Measurements from ENCODE around the gene TFF3.

DNA sequence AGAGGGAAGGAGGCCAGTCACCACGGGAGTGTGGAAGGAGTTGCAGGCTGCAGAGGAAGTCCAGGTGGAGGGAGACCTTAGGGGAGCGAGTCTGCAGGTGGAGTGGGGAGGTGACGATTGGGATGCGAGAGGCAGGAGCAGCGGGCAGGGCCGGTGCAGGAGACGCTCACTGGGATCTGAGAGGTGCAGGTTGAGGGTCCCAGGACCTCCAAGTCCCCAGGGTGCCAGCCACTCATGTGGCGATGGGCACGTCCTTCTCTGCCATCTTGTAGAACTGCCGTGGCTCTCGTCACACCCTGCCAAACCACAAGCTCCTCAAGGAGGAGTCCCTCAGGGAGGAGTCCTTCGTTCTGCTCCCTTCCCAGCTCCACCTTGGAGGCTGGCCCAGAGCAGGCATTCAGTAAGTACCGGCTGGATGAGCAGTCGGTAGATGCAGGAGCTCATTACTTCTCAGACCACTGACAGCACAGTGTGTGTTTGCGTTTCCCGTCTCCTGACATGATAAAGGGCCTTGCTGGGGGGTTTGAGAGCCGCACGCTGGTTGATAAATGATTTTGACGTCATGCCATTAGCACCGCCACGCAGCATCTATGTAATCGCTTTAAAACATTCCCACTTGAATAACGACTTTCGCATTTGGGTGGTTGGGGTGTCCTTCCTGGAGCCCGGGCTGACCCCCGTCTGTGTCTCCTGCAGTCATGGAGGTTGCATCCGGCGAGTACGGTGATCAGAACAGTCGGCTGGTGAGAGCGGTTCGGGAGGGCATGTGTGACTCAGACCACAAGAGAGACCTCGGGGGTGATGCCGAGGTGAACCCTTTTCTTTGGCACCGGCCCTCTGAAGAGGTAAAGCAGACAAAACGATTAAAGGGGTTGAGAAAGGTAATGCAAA, 27.8 kb downstream of the TFF3 start:
- TF ChIP-seq, protein P1, sequence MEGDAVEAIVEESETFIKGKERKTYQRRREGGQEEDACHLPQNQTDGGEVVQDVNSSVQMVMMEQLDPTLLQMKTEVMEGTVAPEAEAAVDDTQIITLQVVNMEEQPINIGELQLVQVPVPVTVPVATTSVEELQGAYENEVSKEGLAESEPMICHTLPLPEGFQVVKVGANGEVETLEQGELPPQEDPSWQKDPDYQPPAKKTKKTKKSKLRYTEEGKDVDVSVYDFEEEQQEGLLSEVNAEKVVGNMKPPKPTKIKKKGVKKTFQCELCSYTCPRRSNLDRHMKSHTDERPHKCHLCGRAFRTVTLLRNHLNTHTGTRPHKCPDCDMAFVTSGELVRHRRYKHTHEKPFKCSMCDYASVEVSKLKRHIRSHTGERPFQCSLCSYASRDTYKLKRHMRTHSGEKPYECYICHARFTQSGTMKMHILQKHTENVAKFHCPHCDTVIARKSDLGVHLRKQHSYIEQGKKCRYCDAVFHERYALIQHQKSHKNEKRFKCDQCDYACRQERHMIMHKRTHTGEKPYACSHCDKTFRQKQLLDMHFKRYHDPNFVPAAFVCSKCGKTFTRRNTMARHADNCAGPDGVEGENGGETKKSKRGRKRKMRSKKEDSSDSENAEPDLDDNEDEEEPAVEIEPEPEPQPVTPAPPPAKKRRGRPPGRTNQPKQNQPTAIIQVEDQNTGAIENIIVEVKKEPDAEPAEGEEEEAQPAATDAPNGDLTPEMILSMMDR (IDR thresholded peaks at IDR 0.05), result no peak
- no peak for TF ChIP-seq POLR2A (IDR thresholded peaks at IDR 0.05)

Measured in suprapubic skin (tissue), 3 donors.